GM20000 (cell line): Measurements from ENCODE around the gene FGF12.
"Not testable (repeated sequence)": the region's sequence is repeated elsewhere in the genome, so short reads cannot be mapped to it uniquely, and the experiment has no call there.

ENCODE experiments used
- DNase-seq: peaks from one replicate; pipeline ENCODE4 v3.0.0; 2012; ENCODE audit warnings: low spot score
- TF ChIP-seq, protein P1 (sequence below): IDR thresholded peaks from 2 replicates; pipeline ENCODE4 v1.5.1; 2012; ENCODE audit warnings: mild to moderate bottlenecking, control low read depth; ENCODE audit errors: extremely low read depth, missing control alignments

FGF12 gene

DNA sequence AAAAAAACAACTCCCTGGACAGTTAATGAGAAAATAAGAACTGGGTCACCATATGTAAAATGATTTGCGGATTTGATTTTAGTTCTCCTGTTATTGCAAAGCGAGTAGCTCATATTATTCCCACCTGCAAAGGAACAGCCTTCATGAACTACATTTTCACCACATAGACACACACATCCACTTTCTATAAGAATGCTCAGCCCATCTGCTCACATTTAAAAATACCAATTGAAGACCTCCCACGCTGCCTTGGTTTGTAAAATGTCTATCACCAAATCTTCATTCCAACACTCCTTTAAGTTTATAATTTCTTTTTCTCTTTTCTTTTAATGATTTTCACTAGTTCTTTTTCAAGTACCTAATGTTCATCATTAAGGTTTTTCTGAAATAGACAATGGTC is 148.6 kb downstream of the FGF12 start:
- no peak for DNase-seq
- TF ChIP-seq, protein P1, sequence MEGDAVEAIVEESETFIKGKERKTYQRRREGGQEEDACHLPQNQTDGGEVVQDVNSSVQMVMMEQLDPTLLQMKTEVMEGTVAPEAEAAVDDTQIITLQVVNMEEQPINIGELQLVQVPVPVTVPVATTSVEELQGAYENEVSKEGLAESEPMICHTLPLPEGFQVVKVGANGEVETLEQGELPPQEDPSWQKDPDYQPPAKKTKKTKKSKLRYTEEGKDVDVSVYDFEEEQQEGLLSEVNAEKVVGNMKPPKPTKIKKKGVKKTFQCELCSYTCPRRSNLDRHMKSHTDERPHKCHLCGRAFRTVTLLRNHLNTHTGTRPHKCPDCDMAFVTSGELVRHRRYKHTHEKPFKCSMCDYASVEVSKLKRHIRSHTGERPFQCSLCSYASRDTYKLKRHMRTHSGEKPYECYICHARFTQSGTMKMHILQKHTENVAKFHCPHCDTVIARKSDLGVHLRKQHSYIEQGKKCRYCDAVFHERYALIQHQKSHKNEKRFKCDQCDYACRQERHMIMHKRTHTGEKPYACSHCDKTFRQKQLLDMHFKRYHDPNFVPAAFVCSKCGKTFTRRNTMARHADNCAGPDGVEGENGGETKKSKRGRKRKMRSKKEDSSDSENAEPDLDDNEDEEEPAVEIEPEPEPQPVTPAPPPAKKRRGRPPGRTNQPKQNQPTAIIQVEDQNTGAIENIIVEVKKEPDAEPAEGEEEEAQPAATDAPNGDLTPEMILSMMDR = no peak

DNA sequence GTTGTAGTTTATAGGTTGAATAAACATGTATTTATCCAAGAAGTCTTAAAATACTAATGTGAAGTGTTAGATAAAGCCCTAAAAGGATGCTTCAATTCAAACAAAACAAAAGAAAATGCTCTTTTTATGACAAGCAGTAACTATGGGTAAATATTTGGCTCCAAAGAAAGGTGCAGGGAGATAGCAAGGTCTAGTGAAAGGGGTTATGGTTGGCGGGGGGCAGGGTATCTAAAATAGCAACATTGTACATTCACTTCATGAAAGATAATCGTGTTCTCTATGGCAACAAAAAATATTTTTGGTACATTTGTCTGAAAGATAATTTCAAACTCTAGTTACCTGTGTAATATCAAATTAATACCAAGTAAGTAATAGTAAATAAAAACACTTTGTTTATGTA is 149.5 kb downstream of the FGF12 start:
- no peak for DNase-seq
- TF ChIP-seq, protein P1 = no peak

DNA sequence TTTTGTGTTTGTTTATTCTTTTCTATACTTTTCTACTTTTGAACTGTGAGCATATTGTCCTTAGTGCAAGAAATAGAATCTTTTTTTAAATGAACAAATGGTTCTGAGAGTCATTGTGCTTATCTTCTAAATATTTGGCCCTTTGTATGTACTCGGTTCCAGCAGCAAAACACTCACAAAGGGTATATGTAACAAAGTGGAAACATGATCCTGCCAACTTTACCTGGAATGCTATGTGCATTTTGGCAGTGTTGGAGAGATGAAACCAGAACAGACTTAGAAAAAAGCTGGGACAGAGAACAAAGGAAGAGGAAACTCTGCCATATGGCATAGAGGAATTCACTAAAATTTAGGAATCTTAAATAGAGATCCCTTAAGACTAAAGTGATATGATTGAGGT is 150.1 kb downstream of the FGF12 start:
- TF ChIP-seq, protein P1 = no peak
- DNase-seq = no peak

DNA sequence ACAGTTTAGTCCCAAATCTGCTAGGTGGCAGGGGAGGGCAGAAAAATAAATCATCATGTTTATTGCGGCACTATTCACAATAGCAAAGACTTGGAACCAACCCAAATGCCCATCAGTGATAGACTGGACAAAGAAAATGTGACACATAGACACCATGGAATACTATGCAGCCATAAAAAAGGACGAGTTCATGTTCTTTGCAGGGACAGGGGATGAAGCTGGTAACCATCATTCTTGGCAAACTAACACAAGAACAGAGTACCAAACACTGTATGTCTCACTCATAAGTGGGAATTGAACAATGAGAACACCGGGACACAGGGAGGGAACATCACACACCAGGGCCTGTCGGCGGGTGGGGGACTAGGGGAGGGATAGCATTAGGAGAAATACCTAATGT is 150.6 kb downstream of the FGF12 start:
- not testable (repeated sequence) for DNase-seq

DNA sequence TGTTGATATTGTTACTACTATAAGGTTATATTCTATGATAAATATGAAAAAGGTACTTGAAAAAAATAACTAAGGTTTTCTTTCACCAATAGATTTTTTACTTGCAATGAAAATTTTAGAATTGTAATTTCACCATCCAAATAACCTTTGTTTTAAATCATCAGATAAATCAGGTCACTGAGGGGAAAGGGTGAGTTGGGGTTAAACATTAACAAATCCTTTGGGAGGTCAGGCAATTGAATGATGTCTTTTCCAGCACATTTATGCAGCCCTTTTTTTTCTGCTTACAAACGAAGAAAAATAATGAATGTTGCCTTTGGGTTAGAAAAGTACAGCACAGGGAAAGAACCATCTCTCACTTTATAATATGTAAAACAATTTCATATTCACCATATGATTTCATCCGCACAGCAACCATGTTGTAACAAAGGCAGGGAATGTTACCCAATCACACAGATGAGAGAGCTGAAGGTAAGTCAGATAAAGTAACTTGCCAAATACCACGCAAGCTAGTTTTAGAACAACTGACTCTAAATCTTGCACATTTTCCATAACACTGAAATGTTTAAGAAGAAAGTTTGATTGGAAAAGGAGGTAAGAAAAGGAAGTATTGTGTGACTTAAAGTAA is 151.3 kb downstream of the FGF12 start:
- no peak for DNase-seq
- TF ChIP-seq, protein P1 = no peak

DNA sequence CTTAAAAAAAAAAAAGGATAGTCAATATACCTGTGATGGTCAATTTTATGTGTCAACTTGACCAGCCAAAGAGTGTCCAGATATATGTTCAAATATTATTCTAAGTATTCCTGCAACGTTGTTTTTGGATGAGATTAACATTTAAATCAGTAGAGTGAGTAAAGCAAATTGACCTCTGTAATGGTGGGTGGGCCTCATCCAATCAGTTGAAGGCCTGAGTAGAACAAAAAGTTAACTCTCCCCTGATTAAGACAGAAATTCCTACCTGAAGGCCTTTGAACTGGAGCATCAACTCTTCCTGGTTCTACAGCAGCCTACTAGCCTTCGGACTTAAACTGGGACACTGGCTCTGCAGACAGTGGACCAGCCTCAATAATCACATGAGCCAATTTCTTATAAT is 154.1 kb downstream of the FGF12 start:
- no peak for DNase-seq
- TF ChIP-seq, protein P1 = no peak

DNA sequence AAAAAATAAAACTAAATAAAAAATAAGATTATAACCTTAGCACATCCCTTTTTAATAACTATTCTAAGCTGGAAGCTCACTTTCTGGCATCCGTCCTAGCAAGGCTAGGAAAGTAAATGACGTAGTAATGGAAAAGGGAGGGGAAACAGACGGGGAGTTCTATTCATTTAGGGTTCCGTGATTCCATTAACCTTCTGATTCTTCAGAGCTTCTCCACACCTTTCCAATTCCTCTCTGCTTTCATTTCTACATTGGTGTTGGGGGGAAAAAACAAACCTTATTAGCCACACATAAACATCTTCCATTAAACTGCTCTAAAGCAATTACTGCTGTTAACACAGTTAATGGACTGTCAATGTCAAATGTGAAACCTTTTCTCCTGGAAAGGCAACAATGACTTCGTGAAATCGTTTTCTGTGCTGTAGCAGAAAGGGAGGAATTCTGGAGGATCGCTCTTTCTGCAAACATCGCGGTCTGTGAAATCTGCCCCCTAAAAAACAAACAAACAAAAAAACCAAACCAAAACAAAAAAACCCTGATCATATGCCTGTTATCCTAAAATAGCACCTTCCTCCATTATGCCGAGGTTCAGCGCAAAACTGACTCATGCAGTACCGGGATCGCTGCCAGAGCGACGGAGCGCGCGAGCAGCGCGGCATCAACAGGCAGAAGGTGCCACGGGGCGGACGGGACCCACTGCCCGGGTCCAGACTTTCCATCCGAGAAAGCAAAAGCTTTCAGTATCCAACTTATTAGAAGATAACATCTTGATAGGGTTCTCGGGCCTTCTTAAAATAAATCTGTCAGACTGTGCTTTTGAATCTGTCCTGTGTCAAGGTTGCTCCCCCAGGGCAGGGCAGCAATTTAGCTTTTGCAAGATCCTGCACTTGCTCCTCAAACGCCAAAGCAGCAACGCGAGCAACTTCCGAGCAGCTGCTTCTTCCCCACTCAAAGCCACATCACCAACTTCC is 156.2 kb downstream of the FGF12 start:
- TF ChIP-seq, protein P1 = no peak
- DNase-seq = no peak
